D721Med (cell line): ENCODE data around the gene MFN1.

Source experiments
- DNase-seq: peaks from one replicate; pipeline ENCODE4 v3.0.0; 2011; ENCODE audit warnings: low spot score; ENCODE audit not compliant: insufficient read length
- FAIRE-seq: peaks from 2 replicates; lab custom pipeline; 2011; peaks lifted over from hg19 to GRCh38; lab: Jason Lieb, UNC
- CTCF ChIP-seq: IDR thresholded peaks from 2 replicates; pipeline ENCODE4 v1.5.1; 2012; ENCODE audit warnings: mild to moderate bottlenecking, control low read depth; ENCODE audit not compliant: insufficient read depth; ENCODE audit errors: missing control alignments

Gene MFN1

GRCh38 chr3:179432451-179432850 is 84.9 kb downstream of the MFN1 start:
- no peak for TF ChIP-seq CTCF
- no peak for FAIRE-seq
- no peak for DNase-seq

- no peak for TF ChIP-seq CTCF
- FAIRE-seq (no peak), DNase-seq (no peak)
Measured at GRCh38 chr3:179436517-179436916, 89.0 kb downstream of the MFN1 start.

- TF ChIP-seq CTCF = no peak
- no peak for DNase-seq
- no peak for FAIRE-seq
Measured at GRCh38 chr3:179438841-179439240, 91.3 kb downstream of the MFN1 start.
